Activated CD4-positive, CD25-positive, alpha-beta regulatory T cell (primary cell): ENCODE data around the gene GPR3.

Source experiments
- DNase-seq, 4 experiments: peaks; one replicate each; lab custom pipeline; 2025; lab: John Stamatoyannopoulos, UW

GPR3 gene

DNA sequence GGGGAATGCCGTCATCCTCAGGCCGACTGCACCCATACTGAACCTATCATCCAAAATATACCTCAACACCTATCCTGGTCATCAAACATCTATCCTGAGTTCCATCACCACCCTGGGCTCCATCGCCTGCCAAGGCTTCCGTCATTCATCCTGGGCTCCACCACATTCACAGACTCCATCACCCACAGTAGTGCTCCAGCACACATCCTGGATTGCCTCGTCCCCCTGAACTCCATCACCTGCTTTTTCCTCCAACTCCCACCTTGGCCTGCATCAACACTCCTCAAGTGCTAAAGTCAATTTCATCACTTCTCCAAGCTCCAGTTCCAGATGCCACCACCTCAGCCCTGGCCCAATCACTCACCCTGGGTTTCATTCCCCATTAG, 33.5 kb upstream of the GPR3 start:
- no peak for DNase-seq

DNA sequence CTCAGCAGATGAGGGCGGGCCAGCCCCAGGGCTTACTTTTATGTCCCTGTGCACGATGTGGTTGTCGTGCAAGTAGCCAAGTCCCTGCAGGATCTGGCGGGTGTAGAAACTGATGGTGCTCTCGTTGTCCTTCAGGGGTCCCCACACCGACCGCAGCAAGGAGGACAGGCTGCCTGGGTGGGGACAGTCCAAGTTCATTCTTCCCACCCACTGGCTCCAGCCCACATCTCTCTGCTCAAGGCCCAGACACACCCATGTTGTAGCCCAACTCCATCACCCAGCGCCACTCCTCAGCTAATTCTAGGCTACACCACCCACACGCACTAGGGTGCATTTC, 32.6 kb upstream of the GPR3 start:
- DNase-seq: no peak

DNA sequence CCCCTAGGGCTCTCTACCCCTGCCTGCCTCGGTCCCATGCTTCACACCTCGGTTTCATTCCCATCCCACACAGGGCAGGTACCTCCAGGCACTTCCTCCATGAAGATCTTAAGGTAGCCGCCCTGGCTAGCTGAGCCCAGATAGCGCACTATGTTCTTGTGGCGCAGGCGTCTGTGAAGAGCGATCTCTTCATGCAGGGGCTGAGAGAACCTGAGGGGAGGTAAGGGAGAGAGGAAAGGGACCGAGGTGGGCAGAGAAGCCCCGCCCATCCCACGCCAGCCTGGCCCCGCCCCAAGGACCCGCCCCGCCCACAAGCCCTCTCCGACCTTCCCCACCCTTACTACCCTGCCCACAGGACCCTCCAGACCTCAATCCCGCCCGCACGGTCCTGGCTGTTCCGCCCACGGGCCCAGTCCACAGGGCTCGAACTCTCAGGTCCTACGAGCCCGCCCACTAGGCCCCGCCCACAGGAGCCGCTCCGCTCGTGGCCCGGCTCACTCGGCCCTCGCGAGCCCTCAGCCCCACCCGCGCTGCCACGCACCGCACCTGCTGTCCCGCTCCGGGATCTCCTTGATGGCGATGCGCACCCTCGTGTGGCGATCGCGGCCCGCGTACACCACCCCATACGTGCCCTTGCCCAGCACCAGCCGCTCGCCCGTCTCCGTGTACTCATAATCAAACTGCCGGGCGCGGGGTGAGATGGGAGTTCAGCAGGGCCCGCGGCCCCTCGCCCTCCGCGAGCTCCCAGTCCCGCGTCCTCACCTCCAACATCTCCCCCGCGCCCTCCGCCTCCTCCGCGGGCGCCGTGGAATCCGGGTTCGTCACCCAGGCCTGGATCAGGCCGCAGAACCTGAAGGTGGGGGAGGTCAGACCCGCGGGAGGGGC, 32.0 kb upstream of the GPR3 start:
- peak in 1 of 4 experiments; percentile 40 for DNase-seq

DNA sequence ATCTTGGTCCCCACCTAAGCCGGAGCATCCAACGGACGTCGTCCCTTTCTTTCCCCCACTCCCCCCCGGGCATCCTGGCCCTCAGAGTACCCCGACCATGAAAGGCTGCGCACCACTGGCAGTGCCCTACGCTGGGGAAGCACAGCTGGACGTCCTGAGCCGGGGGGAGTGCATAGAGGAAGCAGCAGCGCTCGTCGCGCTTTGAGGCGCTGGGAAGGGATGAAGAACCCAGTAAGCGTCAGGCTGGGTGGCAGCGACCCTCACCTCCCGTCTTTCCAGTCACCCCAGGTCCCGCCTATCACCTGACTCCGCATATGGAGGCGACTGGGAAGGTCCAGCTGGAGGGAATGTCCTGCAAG, 31.4 kb upstream of the GPR3 start:
- no peak for DNase-seq

DNA sequence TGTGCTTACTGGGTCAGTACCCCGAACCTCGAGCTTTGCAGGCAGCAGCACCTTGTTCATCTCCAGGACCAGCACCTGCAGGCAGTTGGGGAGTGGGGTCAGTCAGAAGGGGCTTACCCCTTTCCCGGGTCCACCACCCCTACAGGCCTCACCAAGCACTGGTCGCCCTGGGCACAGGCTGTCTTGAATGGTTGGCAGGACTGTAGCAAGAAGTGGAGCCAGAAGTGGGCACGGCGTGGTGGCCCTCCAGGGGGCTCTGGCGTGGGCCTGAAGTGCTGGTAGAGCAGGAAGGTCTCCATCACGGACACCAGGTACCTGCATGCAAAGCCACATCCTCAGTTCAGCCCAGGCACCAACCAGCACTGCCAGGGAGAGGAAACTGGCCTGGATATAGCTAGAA, 30.9 kb upstream of the GPR3 start:
- no peak for DNase-seq

DNA sequence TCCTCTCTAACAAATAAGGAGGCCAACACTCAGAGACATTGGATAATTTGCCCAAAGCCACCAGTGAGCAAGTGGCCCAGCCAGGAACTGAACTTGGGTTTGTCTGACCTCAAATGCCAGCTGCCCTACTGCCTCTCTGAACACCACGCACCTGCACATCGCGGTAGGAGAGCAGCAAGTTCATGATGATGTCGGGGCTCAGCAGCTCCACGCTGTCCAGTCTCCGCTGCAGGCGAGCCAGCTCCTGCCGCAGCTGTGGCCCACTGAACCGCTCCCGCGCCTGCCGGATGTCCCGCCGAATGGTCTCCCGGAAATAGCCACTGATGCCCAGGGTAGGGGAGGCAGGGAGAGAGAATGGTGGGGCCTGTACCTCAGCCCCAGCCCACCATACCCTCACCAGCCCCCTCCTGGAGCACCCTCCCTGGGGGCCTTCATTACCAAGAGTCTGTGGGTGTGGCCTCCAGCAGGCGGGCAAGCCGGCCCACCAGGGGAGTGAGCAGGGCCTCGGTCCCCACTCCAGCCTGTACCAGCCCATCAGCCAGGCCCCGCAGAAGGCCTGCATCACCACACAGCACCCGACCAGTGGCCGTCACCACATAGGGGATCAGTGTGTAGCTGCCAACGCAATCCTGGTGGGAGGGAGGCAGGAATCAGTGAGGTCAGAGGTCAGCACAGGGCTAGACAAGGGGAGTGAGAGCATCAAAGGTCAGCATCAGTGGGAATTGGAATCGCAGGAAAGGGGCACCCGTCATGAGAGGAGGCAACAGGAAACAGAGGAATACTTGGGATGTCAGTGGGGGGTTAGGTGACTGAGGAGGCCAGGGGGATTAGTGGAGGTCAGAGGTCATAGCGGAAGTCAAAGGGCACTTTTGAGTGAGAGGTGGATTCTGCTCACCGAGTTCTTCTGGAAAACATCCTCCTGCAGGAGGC, 28.4 kb upstream of the GPR3 start:
- no peak for DNase-seq

DNA sequence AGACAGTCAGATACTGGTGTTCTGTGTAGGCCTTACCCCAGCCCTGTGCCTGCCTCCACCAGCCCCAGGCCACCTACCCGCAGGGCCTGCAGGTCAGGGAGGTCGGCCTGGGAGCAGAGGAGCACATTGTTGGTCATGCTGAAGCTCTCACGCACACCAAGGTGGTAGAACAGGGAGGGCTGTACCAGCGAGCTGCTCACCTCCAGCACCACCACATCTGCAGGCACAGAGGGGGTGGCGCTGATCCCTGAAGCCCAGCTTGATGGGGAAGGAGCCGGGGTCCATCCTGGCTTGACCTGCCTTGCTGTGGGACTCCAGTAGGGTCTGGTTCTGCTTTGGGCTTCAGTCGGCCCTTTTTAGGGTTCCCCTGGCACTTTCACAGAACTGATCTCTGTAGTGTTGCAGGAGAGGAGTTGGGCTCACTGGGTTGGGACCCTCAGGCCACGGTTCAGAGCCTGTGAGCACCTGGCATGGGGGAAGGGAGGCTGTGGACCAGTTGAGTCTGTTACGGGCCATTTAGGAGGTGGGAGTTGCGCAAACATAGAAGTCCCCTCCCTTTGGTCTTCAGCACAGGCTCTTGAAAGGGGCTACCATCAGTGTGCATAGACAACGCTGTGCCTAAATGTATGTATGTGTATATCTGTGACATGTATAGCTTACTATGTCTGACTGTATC, 27.6 kb upstream of the GPR3 start:
- no peak for DNase-seq

DNA sequence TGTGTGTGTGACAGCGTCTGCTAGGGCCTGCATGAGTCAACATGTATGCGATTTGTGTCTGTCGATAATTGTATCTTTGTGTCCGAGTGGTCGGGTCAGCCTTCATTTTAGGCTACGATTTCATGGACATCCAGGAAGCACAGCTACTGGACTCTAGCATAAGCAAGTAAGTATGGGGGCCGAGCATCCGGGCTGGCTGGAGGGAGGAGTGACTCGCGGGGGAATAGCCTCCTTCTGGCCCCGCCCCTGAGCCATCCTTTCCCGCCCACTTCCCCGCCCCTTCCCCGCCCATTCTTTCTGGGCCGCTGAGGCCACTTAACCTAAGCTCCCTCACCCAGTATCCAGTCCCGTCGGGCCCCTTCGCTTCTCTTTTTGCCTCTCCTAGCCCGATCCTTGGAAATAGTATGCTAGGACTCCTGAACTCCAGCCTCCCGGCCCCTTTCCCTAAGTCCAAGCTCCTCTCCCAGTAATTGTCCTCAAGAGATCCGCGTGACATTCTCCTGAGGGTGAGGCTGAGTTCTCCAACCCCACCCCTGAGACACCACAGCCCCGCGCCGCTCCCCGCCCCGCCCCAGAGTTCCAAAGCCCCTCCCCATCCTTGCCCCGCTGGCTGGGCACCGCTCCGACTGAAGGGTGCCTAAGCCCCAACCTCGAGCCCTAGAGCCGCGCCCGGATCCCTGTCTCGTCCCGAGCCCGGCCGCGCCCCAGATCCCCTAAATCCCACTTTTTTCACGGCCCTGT, 26.9 kb upstream of the GPR3 start:
- peak; percentile 45 to 69 (median 56) for DNase-seq

DNA sequence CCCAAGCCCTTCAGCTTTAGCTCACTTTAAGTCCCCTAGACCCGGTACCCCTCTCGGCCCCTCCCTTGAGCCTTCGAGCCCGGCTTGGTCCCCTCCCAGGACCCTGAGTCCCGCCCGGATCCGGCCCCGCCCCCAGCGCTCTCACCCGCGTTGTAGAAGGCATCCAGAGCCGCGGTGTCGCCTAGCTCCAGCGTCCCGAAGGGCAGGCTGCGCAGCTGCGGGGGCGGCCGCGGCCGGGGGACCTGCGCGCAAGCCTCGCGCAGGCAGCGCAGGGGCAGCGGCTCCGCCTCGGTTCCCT, 26.4 kb upstream of the GPR3 start:
- peak; percentile 34 to 53 (median 46) for DNase-seq

DNA sequence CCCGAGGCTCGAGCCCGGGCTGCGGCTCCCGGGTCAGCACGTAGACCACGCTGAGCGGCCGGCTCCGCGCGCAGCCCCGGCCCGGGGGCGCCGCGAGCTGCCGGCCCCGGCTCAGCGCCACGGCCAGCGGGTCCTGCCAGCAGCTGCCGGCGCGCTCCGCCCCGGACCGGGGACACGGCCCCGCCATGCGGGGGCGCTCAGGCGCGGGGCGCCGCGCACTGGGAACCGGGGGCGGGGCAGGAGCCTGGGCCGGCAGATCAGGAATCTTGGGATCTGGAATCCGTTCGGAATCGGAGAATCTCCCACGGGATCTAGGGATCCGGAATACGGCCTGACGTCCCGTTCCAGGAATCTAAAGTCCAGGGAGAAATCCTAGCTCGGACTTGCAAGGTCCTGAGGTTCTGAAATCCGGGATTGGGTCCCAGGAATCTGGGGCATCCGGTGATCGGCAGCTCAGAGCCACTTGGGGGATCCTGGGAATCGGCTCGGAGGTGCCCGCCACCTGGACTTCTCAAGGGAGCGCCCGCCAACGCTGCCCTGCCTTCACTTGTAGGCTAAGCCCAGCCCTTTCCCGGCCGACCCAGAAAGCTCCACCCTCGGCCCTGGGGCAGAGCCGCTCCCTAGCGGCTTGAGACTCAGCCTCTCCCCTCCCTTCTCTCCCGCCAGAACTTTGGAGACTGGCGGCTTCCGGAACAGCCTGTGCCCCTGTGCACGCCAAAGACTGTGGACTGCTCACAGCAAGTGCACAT, 25.8 kb upstream of the GPR3 start, which contains the start of gene MAP3K6:
Gene MAP3K6, minus strand, starts transcription at position 551 of the 749 bp plus-strand sequence. Its CDS starts 364 bp downstream, at position 187.
- DNase-seq: no peak

DNA sequence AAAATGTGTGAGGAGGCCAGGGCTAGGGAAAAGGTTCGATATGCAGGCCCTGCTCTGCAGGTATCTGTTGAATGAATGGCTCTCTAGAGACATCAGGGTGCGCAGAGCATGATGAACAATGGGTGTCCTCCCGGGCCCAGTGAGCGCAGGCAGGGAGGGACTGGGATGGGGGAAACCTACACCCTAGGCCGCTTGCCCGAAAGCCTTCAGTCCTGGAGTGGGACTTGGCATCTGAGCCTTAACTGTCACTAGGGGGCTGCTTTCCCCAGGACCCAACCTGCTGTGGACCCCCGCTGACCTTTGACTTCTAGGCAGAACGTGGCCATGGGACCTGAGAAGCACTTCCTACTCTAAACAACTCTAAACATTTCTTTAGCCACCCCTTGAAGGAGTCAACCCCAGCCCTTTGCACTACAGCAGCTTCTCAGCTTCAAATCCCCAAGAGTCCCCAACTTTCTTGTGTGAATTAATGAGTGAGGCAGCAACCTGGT, 25.2 kb upstream of the GPR3 start:
- DNase-seq: no peak

DNA sequence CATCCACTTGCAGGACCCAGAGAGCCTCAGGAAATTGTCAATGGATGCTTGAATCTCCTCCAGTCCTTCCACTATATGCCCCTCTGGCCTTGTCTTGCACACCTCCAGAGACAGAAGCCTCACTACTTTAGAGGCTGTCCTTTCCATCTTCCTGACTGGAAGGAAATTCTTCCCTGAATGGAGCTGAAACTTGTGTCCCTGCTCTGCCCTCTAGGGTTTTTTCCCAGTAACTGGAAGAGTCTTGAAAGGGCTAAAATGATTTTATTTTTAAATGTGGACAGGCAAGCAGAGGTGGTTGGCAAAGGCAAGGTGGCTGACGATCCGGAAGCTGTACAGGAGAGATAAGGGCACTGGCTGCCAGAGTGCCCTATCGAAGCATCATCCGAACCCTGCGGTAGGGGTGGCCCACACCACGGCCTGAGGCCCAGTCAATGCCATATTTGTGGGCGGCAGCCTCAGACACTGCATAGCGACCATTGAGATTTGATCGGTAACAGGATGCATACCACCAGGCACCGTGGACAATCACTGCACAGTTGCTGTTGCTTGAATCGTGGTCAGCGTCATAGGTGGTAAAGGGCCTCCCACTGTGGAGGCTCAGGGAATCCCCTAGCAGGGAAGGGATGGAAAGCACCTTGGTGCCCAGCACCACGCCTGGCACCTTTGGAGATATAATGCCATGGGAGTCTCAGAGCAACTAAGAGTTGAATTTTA, 23.4 kb upstream of the GPR3 start:
- no peak for DNase-seq

DNA sequence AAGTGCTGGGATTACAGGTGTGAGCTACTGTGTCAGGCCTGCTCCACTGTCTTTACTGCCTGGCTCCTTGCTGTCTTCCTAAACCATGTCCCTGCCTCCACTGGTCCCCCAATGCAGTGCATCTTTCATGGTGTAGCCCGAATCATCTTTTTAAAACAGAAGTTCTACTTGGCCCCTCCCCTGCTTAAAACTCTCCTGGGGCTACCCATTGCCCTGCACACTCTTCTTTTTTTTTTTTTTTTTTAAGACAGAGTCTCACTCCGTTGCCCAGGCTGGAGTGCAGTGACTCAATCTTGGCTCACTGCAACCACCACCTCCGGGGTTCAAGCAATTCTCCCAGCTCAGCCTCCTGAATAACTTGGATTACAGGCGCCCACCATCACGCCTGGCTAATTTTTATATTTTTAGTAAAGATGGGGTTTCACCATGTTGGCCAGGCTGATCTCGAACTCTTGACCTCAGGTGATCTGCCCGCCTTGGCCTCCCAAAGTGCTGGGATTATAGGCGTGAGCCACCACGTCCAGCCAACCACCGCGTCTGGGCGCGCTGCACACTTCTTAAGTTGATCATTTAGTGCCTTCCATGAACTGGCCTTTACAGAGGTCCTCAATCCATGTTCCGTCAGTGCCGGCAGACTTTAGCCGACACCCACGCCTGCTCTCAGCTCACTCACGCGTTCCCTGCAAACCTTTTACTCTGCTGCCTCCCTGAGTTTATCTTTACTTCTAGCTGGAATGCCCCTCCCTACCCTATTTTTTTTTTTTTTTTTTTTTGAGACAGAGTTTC, 20.2 kb upstream of the GPR3 start:
- no peak for DNase-seq

DNA sequence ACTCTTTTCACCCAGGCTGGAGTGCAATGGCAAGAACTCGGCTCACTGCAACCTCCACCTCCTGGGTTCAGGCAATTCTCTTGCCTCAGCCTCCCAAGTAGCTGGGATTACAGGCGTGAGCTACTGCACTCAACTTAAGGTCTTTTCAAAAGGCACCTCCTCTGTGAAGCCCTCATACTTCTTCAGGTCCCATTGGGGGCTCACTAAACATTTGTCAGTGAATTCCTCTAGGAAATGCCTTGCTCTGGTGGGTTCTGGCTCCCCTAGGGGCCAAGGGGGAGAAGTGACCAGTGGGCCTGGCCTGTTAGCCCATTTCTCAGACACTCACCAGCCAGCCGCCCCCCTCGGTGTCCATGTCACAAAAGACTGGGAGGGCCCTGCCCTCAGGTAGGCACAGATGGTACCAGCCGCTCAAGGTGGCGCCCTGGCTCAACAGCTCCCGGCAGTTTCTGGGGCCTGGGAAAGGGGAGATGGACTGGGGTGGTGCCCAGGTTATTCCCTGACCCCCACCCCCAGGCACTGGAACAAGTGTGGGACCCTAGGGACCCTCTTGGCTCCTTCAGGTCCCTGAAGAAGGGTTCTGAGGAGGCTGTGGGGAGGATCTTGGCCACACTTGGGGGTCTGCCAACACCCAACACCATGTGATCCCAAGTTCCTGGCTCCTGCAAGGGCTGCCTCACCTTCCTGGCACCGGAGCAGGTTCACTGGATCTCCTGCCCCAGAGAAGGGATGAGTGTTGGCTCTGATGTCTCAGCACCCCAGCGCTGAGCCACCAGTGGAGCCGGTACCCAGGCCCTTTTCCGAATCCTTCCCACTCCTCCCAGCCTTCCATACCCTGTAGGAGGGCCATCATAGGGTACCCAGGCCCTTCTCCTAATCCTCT, 19.4 kb upstream of the GPR3 start:
- no peak for DNase-seq

DNA sequence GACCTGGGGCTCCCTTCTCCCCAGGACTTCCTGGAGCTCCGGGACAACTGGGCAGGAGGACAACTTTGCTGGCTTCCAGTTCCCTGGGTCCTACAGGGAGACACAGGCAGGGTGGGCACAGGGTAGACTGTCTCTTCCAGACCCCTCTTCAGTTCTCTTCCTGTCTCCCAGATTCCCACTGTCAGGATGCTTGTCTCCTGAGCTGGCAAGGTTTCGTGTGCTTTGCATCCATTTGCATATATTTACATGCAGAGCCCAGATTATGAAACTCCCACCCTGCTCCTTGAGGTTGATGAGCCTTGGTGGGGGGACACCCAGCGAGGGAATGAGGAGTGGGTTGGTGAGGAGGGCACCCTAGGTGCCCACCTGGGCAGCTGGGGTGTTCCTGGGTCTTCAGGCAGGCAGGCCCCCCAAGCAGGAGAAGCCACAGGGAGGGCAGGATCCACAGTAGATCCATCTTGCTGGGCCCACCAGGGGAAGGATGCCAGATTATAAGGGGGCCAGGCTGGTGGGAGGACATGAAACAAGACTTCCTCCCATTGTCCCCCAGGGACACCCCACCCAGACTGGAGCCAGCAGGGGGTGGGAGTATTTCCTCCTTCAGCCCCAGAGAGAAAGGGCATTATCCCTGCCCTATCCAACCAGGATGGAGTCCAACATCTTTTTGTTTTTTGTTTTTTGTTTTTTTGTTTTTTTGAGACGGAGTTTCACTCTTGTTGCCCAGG, 17.9 kb upstream of the GPR3 start, which contains the start of gene FCN3:
Gene FCN3, minus strand, starts transcription at position 463 of the 725 bp plus-strand sequence. Its CDS starts 6 bp downstream, at position 457.
- DNase-seq: no peak

DNA sequence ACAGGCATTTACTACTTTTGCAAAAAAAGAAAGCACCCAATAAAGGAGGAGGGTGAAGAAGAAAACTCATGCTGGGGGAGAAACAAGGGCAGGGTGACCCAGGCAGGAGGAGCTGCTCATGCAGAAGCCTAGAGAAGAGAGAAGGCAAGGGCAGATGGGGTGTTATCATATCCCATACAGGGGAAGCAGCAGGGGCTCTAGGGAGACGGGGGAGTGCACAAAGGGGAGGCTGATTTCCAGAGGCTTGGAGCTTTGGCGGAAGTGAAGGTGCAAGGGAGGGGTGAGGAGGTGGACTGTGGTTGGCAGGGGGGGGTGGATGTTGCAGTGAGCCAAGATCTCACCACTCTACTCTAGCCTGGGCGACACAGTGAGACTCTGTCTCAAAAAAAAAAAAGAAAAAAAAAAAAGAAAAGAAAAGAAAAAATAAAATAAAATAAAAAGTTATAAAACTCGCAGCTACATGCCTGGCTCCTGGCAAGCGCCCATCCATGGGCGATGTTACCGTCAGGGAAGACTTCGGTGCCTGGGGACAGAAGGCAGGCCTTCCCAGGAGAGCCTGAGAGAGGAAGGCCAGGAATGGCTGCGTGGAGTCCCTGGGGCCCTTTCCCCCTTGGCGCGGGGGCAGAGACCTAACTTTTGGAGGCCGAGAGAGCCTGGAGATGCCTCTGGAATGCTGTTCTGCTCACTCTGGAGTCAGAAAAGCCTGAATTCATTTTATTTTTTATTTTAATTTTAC, 14.5 kb upstream of the GPR3 start:
- no peak for DNase-seq

DNA sequence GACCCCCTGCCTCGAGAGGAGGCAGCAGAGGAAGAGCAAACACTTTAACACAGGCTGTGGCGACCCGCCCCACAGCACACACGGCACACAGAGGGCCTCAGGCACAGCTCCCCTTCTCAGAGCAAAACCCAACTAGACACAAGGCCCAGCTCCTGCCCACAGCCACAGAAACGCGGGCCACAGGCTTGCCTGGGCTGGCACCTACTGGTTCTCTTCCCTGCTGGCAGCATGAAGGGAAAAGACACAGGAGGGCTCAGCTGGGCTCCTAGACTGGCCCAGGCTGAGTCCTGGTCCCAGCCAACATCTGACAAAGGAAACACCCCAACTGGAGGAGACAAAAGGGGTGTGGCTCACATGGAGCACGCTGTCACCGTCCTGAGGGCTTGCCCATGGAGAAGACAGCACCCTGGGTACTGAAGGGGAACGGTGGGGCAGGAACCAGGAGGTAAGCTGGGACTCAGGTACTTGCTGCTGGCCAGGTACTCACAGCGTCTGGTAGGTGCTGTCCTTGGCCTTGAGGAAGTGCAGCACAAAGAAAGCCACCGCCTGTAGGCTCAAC, 12.8 kb upstream of the GPR3 start:
- DNase-seq: no peak
